Measurements from ENCODE around the gene GSTA2.
"Not testable (repeated sequence)": the region's sequence is repeated elsewhere in the genome, so short reads cannot be mapped to it uniquely, and the experiment has no call there.

Gene GSTA2

DNA sequence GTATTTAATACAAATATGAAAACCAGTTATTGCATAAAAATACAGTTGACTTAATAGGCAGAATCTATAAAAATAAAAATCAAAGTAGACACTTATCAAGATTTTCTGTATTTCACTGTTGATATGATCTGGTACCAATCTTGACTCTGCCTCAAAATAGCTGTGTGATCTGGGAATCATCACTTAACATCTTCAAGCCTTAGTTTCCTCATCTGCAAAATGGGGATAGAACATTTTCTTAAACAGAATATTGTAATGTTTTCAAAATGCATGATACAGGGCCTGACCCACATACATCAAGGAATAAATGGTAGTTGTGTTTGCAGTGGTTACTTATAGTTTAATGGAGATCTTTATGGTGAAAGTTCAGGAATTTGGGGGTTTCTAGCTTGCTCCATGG, 18.9 kb upstream of the GSTA2 start:
- not testable (repeated sequence) for H3K4me1 Mint-ChIP-seq (ENCODE audit: low read depth); H3K36me3 Mint-ChIP-seq (ENCODE audit: low read depth); H3K9me3 Mint-ChIP-seq; H3K27me3 Mint-ChIP-seq (ENCODE audit: low read depth); H3K4me3 Mint-ChIP-seq; DNase-seq (ENCODE audit: low spot score); H3K27ac Mint-ChIP-seq

DNA sequence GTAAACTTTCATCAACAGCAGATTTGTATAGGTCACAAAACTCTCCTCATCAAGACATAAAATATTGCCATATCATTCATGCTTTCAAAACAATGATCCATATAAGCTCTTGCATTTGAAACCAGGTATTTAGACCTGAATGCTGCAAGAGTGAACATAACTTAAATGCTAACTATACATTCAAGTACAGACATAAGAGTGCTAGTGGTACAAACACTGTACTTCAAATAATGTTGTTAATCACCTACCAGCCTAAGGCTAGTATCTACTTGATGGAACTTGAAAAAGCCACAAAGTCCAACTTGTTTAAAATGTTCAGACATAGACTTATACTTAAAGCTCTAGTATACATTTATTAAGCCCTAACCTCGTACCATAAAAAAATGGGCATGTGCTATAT, 16.0 kb upstream of the GSTA2 start:
- no peak overlapping the region for H3K27ac Mint-ChIP-seq
- H3K27me3 Mint-ChIP-seq (ENCODE audit: low read depth), result peaks cover 2% of the 10 kb centered on the region
- H3K4me1 Mint-ChIP-seq (ENCODE audit: low read depth), result no peaks in the 10 kb centered on the region
- H3K9me3 Mint-ChIP-seq, result peaks cover 3% of the 10 kb centered on the region
- H3K36me3 Mint-ChIP-seq (ENCODE audit: low read depth), result no peaks in the 10 kb centered on the region
- no peak overlapping the region for H3K4me3 Mint-ChIP-seq
- no peak for DNase-seq (ENCODE audit: low spot score)

DNA sequence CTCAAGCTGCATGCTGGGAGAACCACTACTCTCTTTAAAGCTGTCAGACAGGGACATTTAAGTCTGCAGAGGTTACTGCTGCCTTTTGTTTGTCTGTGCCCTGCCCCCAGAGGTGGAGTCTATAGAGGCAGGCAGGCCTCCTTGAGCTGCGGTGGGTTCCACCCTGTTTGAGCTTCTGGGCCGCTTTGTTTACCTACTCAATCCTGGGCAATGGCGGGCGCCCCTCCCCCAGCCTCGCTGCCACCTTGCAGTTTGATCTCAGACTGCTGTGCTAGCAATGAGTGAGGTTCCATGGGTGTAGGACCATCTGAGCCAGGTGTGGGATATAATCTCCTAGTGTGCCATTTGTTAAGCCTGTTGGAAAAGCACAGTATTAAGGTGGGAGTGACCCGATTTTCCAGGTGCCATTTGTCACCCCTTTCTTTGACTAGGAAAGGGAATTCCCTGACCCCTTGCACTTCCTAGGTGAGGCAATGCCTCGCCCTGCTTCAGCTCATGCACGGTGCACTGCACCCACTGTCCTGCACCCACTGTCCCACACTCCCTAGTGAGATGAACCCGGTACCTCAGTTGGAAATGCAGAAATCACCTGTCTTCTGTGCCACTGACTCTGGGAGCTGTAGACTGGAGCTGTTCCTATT, 13.6 kb upstream of the GSTA2 start:
- H3K4me1 Mint-ChIP-seq (ENCODE audit: low read depth); DNase-seq (ENCODE audit: low spot score); H3K36me3 Mint-ChIP-seq (ENCODE audit: low read depth); H3K27me3 Mint-ChIP-seq (ENCODE audit: low read depth); H3K9me3 Mint-ChIP-seq; H3K27ac Mint-ChIP-seq; H3K4me3 Mint-ChIP-seq: not testable (repeated sequence)

DNA sequence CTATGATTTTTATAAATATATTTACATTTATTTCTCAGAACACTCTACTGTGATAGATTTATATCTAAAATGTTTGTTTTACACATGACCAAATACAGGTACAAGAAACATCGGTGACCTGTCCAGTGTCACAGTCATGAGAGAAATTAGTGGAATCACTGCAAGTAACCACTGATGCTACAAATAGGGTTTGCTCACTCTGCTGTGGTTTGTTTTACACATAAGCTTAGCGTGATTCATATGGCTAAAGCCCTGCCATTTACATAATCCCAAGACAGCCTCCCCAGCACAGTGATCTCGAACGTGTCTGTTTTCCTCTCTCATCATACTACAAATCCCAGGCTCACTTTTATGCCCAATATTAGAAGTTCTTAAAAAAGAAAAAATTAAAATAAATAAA, 6.1 kb upstream of the GSTA2 start:
- DNase-seq (ENCODE audit: low spot score); H3K36me3 Mint-ChIP-seq (ENCODE audit: low read depth); H3K27ac Mint-ChIP-seq; H3K27me3 Mint-ChIP-seq (ENCODE audit: low read depth); H3K4me3 Mint-ChIP-seq; H3K4me1 Mint-ChIP-seq (ENCODE audit: low read depth); H3K9me3 Mint-ChIP-seq: not testable (repeated sequence)

DNA sequence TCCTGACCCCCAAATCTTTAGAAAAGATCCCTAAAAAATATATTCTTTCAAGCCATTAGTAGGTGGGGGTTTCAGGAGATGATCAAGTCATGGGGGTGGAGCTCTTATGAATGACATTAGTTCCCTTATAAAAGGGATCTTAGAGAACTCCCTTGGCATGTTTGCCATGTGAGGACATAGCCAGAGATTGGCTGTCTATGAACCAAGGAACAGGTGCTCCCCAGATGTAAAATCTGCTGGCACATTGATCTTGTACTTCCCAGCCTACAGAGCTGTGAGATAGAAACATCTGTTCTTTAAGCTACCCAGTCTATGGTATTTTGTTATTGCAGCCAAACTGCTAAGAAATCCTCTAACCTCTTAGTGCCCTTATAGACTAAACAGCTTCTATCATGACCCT, 4.4 kb upstream of the GSTA2 start:
- not testable (repeated sequence) for H3K4me3 Mint-ChIP-seq; H3K27ac Mint-ChIP-seq; H3K36me3 Mint-ChIP-seq (ENCODE audit: low read depth); H3K27me3 Mint-ChIP-seq (ENCODE audit: low read depth); H3K4me1 Mint-ChIP-seq (ENCODE audit: low read depth); H3K9me3 Mint-ChIP-seq; DNase-seq (ENCODE audit: low spot score)

DNA sequence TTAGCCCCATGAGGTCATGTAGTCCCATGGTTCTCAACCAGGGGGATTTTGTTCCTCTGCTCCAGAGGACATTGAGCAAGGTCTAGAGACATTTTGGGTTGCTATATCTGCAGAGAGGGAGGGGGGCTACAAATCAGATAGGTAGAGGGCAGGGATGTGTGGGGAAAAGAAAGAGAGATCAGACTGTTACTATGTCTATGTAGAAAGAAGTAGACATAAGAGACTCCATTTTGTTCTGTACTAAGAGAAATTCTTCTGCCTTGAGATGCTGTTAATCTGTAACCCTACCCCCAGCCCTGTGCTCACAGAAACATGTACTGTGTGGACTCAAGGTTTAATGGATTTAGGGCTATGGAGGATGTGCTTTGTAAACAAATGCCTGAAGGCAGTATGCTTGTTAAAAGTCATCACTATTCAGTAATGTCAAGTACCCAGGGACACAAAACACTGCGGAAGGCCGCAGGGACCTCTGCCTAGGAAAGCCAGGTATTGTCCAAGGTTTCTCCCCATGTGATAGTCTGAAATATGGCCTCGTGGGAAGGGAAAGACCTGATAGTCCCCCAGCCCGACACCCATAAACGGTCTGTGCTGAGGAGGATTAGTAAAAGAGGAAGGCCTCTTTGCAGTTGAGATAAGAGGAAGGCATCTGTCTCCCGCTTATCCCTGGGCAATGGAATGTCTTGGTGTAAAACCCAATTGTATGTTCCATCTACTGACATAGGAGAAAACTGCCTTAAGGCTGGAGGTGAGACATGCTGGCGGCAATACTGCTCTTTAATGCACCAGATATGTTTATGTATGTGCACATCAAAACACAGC, 1.4 kb downstream of the GSTA2 start:
- not testable (repeated sequence) for H3K9me3 Mint-ChIP-seq; H3K27me3 Mint-ChIP-seq (ENCODE audit: low read depth); H3K4me1 Mint-ChIP-seq (ENCODE audit: low read depth); H3K4me3 Mint-ChIP-seq; H3K36me3 Mint-ChIP-seq (ENCODE audit: low read depth); DNase-seq (ENCODE audit: low spot score); H3K27ac Mint-ChIP-seq

- peaks cover 5% of the 10 kb centered on the region for H3K27me3 Mint-ChIP-seq (ENCODE audit: low read depth)
- H3K9me3 Mint-ChIP-seq, result no peaks in the 10 kb centered on the region
- no peak overlapping the region for H3K27ac Mint-ChIP-seq
- no peak for DNase-seq (ENCODE audit: low spot score)
- H3K36me3 Mint-ChIP-seq (ENCODE audit: low read depth), result no peaks in the 10 kb centered on the region
- H3K4me1 Mint-ChIP-seq (ENCODE audit: low read depth), result no peaks in the 10 kb centered on the region
- no peak overlapping the region for H3K4me3 Mint-ChIP-seq
Measured at GRCh38 chr6:52760105-52760765, 3.0 kb downstream of the GSTA2 start.

- Mint-ChIP-seq H3K4me1 (ENCODE audit: low read depth) (no peaks in the 10 kb centered on the region), H3K36me3 (ENCODE audit: low read depth) (no peaks in the 10 kb centered on the region), H3K9me3 (no peaks in the 10 kb centered on the region), H3K4me3 (no peak overlapping the region), H3K27ac (no peak overlapping the region), H3K27me3 (ENCODE audit: low read depth) (peaks cover 9% of the 10 kb centered on the region)
- no peak for DNase-seq (ENCODE audit: low spot score)
Measured at GRCh38 chr6:52759085-52759484, 4.2 kb downstream of the GSTA2 start.

- not testable (repeated sequence) for H3K4me3 Mint-ChIP-seq; H3K9me3 Mint-ChIP-seq; H3K4me1 Mint-ChIP-seq (ENCODE audit: low read depth); DNase-seq (ENCODE audit: low spot score); H3K36me3 Mint-ChIP-seq (ENCODE audit: low read depth); H3K27ac Mint-ChIP-seq
- H3K27me3 Mint-ChIP-seq (ENCODE audit: low read depth), result peaks cover 11% of the 10 kb centered on the region
Measured at GRCh38 chr6:52757651-52758338, 5.5 kb downstream of the GSTA2 start.

DNA sequence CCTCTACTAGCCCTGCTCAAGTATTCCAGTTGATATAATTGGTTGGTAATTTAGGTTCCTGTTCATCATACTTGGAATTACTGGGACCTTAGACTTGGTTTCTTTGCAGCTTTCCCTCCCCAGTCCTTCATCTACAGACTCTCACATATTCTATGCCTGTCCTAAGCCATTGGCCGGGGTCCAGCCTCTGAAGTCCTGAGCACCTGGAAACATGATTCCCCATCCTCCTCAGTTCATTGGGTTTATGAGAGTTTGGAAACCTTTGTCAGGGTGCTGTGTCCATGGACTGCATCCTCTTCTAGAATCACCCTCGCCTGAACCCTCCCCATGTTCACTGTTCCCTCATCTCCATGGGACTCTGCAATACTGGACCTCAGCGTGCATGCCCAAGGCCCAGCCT, 8.8 kb downstream of the GSTA2 start:
- no peak for DNase-seq (ENCODE audit: low spot score)
- H3K4me3 Mint-ChIP-seq, result no peak overlapping the region
- no peaks in the 10 kb centered on the region for H3K9me3 Mint-ChIP-seq
- peaks cover 9% of the 10 kb centered on the region for H3K27me3 Mint-ChIP-seq (ENCODE audit: low read depth)
- H3K36me3 Mint-ChIP-seq (ENCODE audit: low read depth), result no peaks in the 10 kb centered on the region
- no peaks in the 10 kb centered on the region for H3K4me1 Mint-ChIP-seq (ENCODE audit: low read depth)
- H3K27ac Mint-ChIP-seq, result no peak overlapping the region

DNA sequence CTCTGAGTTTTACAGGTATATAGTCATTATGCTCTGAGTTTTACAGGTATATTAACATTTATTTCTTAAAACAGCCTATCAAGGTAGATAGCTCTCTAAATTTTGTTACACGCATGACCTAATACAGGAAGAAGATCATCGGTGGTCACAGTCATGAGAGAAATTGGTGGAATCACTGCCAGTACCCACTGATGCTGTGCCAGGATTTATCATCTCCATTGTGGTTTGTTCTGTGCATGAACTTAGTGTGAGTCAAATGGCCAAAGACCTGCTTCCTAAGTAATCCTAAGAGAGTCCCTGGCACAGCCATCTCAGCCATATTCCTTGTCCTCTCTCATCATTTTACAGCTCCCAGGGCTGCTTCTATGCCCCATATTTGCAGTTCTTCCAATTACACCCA, 10.1 kb downstream of the GSTA2 start:
- not testable (repeated sequence) for H3K9me3 Mint-ChIP-seq; H3K27ac Mint-ChIP-seq; DNase-seq (ENCODE audit: low spot score); H3K27me3 Mint-ChIP-seq (ENCODE audit: low read depth); H3K36me3 Mint-ChIP-seq (ENCODE audit: low read depth); H3K4me1 Mint-ChIP-seq (ENCODE audit: low read depth); H3K4me3 Mint-ChIP-seq

DNA sequence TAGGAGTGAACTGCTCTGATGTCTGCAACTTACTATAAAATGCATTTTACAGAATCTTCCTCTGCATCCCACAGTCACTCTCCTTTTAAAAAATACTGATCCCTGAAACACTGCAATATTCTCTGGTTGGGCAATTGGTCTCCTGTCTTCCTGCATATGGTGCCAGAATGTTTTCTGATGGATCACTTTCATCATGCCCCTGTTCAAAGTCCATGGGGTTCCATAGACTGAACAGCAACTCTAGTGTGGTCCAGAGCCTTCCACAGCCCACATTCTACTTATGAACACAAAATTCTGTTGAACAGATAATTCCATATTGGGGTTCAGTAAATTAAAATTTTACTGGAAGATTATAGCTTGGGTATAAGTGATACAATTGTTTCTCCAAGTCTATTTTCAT, 11.0 kb downstream of the GSTA2 start:
- no peaks in the 10 kb centered on the region for H3K9me3 Mint-ChIP-seq
- no peaks in the 10 kb centered on the region for H3K4me1 Mint-ChIP-seq (ENCODE audit: low read depth)
- no peak for DNase-seq (ENCODE audit: low spot score)
- no peak overlapping the region for H3K4me3 Mint-ChIP-seq
- H3K27me3 Mint-ChIP-seq (ENCODE audit: low read depth), result peaks cover 9% of the 10 kb centered on the region
- no peak overlapping the region for H3K27ac Mint-ChIP-seq
- H3K36me3 Mint-ChIP-seq (ENCODE audit: low read depth), result no peaks in the 10 kb centered on the region

GRCh38 chr6:52749556-52750152, 13.6 kb downstream of the GSTA2 start:
- no peak for DNase-seq (ENCODE audit: low spot score)
- Mint-ChIP-seq H3K4me3 (no peak overlapping the region), H3K27ac (no peak overlapping the region), H3K36me3 (ENCODE audit: low read depth) (no peaks in the 10 kb centered on the region), H3K9me3 (no peaks in the 10 kb centered on the region), H3K4me1 (ENCODE audit: low read depth) (peaks cover 4% of the 10 kb centered on the region), H3K27me3 (ENCODE audit: low read depth) (peaks cover 6% of the 10 kb centered on the region)

- not testable (repeated sequence) for H3K9me3 Mint-ChIP-seq; H3K27me3 Mint-ChIP-seq (ENCODE audit: low read depth); H3K4me1 Mint-ChIP-seq (ENCODE audit: low read depth); H3K36me3 Mint-ChIP-seq (ENCODE audit: low read depth); DNase-seq (ENCODE audit: low spot score); H3K4me3 Mint-ChIP-seq; H3K27ac Mint-ChIP-seq
Measured at GRCh38 chr6:52747301-52747700, 16.0 kb downstream of the GSTA2 start.

All from T-helper 2 cell treated with Interferon-gamma antibody and Interleukin-4, amounts not matched to agents 5 μg/mL and 100 μg/mL, for 36 hours (primary cell).